Peyer's patch (tissue), 4 donors: Measurements from ENCODE around the gene TLN1.

Experiments used
- POLR2A ChIP-seq, 2 donors: fragments of 450-650 bp; IDR thresholded peaks; one replicate each; pipeline ENCODE4 v1.5.1; 2017; ENCODE audit warnings: antibody characterized with exemption in 2 of 2, mild to moderate bottlenecking in 2 of 2, moderate library complexity in 2 of 2
- TF ChIP-seq, protein P1 (sequence below), 6 experiments: fragments of 450-650 bp in 4 of 6; fragments of 200-600 bp in 2 of 6; sonication (generic) in 1 of 6; IDR thresholded peaks; one replicate each; pipeline ENCODE4 v1.5.1; 2017 to 2019; ENCODE audit warnings: antibody characterized with exemption in 6 of 6, mild to moderate bottlenecking in 3 of 6, moderate library complexity in 1 of 6

DNA sequence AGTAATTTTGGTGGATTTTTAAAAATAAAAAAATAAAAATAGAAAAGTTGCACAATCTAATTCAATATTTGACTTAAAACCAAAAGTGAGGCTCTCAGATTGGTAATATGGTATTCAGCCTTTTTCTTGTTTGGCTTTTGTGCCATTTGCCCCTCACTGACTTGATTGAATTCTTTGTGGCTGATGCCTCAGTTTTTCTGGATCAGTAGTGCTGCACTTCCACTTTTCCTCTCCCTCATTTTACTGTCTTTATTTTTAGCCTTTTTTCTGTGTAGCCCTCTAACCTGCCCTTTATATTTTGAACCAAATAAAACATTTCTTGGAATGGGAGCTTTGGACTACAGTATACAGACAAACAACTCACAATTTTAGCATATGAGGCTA is 25.9 kb upstream of the TLN1 start:
- no peak for TF ChIP-seq POLR2A (IDR thresholded peaks at IDR 0.05)
- TF ChIP-seq, protein P1, sequence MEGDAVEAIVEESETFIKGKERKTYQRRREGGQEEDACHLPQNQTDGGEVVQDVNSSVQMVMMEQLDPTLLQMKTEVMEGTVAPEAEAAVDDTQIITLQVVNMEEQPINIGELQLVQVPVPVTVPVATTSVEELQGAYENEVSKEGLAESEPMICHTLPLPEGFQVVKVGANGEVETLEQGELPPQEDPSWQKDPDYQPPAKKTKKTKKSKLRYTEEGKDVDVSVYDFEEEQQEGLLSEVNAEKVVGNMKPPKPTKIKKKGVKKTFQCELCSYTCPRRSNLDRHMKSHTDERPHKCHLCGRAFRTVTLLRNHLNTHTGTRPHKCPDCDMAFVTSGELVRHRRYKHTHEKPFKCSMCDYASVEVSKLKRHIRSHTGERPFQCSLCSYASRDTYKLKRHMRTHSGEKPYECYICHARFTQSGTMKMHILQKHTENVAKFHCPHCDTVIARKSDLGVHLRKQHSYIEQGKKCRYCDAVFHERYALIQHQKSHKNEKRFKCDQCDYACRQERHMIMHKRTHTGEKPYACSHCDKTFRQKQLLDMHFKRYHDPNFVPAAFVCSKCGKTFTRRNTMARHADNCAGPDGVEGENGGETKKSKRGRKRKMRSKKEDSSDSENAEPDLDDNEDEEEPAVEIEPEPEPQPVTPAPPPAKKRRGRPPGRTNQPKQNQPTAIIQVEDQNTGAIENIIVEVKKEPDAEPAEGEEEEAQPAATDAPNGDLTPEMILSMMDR (IDR thresholded peaks at IDR 0.05), result no peak
